ENCODE data around the gene B3GAT1. TPM values are rescaled to one million over a fixed set of nuclear protein-coding genes. Genes with fewer than 3 reads are reported as not detected.

B3GAT1 gene
- total RNA-seq, 2 donors from 2014 or later, result 0.16 TPM; not detected in 1

DNA sequence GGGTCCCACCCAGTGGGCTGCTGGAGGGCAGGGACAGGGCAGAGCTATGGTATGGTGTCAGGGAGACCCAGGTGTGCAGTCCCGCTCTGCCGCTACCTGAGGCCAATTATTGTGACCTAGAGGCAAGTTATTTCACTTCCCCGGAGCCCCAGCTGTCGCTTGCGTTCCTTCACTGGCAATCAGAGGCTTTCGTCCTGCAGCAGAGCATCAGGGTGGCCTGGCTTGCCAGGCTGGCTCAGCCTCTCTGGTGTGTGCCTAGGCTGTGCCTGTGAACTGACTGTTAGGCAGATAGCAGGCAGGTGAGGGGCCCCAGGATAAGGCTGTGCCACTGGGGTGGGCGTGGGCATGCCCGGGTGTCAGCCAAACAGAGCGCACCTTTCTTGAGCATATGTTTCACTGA, 48.9 kb downstream of the B3GAT1 start:
- DNase-seq (ENCODE audit: low spot score), result no peak
- no peaks in the 10 kb centered on the region for H3K27me3 ChIP-seq

DNA sequence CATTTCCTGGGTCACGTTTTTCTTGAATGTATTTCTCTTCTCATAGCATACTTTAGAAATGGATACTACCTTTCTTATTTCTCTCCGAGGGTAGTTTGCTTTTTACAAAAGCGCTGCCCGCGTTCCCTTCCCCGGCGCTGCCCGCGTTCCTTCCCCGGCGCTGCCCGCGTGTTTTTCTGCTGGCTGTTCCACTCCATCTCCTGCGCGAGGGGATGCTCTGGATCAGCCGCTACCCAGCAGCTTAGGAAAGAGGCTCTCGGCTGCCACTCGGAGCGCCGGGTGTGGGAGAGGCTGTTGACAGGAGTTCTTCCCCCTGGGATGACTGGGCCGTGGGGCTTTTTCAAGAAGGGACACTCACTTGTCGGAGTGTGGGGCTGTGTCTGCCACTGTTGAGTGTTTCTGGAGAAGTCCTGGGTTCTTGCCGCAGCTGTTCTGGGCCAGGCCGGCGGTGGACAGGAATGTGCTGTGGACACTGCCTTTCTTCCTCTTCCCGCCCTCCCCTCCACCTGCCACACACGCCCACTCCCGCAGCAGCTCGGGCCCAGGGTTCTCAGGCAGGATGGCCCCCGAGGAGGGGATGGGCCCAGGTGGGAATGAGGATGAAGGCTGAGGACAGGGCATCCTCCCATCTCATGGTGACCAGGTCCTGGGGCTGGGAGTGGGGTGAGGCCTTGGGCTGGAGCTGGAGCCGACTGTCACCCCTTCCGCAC, 49.7 kb downstream of the B3GAT1 start:
- Histone ChIP-seq H3K27ac (no peak overlapping the region), H3K36me3 (no peaks in the 10 kb centered on the region), H3K4me1 (peaks cover 0 to 5% of the 10 kb centered on the region in 2 donors), H3K9me3 (no peaks in the 10 kb centered on the region), H3K27me3 (no peaks in the 10 kb centered on the region), H3K4me3 (no peak overlapping the region)
- no peak for DNase-seq (ENCODE audit: low spot score)
- TF ChIP-seq CTCF (IDR thresholded peaks at IDR 0.05), result no peak

More for the DNA sequence above, 48.9 kb downstream of the B3GAT1 start:
- H3K27ac ChIP-seq, result no peak overlapping the region
- TF ChIP-seq CTCF (IDR thresholded peaks at IDR 0.05), result no peak
- no peak overlapping the region for H3K4me3 ChIP-seq
- no peaks in the 10 kb centered on the region for H3K36me3 ChIP-seq
- H3K4me1 ChIP-seq, result peaks cover 0 to 5% of the 10 kb centered on the region in 2 donors
- H3K9me3 ChIP-seq, result no peaks in the 10 kb centered on the region

DNA sequence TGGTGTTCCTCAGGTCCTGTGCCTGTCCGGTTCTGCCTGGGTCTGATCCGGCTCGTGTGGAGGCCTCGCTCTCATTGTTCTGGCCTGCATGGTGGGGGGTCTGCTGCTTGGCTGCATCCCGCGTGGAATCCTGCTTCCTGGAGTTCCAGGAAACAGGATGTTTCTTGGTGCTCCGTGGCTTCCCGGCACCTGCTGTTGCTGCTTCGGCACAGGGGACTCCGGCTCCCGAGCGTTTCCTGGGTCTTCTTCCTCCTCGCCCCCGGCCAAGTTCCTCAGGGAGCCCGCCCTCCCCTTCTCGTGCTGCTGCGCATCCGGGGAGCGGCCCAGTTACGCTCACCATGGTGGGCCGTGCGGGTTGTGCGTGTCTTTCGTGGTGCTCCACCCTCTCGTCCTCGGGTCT, 50.4 kb downstream of the B3GAT1 start:
- no peaks in the 10 kb centered on the region for H3K9me3 ChIP-seq
- no peaks in the 10 kb centered on the region for H3K27me3 ChIP-seq
- H3K4me1 ChIP-seq, result peaks cover 0 to 5% of the 10 kb centered on the region in 2 donors
- DNase-seq (ENCODE audit: low spot score), result no peak
- H3K36me3 ChIP-seq, result no peaks in the 10 kb centered on the region
- TF ChIP-seq CTCF (IDR thresholded peaks at IDR 0.05), result no peak
- no peak overlapping the region for H3K4me3 ChIP-seq
- no peak overlapping the region for H3K27ac ChIP-seq

DNA sequence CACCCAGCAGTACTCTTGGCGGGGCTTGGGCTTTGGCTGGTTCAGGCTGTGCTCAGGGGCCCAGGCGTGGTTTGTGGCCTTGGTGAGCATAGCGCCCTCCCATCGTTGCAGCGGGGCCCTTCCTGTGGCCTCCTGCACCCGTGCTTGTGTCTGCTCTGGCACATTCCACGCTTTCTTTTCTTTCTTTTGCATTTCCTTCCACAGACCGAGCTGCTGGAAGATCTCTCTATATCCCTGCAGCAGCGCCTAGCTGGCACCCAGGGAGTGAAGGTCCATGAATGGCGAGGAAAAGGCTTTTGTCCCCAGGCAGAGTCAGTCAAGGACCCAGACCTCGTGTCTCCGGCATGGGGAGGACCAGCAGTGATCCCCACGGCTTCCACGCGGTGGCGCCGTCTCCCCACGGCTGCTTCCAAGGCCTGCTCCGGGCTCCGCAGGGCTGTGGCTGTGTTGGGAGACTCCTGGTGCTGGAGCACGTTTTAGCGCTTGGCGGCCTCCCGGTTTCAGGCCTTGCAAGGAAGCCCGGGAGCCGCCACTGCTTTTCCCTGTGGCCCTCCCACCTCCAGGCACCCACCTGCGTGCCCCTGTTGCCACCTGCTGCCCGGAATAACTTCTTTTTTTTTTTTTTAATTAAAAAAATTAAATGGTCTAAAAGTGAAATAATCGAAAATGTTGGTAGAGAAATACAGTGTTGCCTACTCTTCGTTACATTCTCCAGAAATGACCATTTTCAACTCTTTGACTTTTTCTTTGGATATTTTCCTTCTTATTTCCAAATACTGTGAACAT, 51.8 kb downstream of the B3GAT1 start:
- no peaks in the 10 kb centered on the region for H3K27me3 ChIP-seq
- peak; percentile 69 for DNase-seq (ENCODE audit: low spot score)
- TF ChIP-seq CTCF (IDR thresholded peaks at IDR 0.05), result peak; percentile 64 to 89
- H3K4me3 ChIP-seq, result no peak overlapping the region
- no peaks in the 10 kb centered on the region for H3K36me3 ChIP-seq
- no peaks in the 10 kb centered on the region for H3K9me3 ChIP-seq
- peaks cover 0 to 5% of the 10 kb centered on the region in 2 donors for H3K4me1 ChIP-seq
- no peak overlapping the region for H3K27ac ChIP-seq

- no peaks in the 10 kb centered on the region for H3K27me3 ChIP-seq
These were observed 52.4 kb downstream of the B3GAT1 start for GRCh38 chr11:134359646-134360045.

More at GRCh38 chr11:134359646-134360045, 52.4 kb downstream of the B3GAT1 start:
- H3K4me1 ChIP-seq, result peaks cover 0 to 5% of the 10 kb centered on the region in 2 donors
- H3K27ac ChIP-seq, result no peak overlapping the region
- no peak for TF ChIP-seq CTCF (IDR thresholded peaks at IDR 0.05)
- no peak for DNase-seq (ENCODE audit: low spot score)
- no peaks in the 10 kb centered on the region for H3K36me3 ChIP-seq
- no peaks in the 10 kb centered on the region for H3K9me3 ChIP-seq
- no peak overlapping the region for H3K4me3 ChIP-seq

Measured in right atrium auricular region (tissue), 2 donors.